ENCODE measurements around the gene OCLN. TPM values are rescaled to one million over a fixed set of nuclear protein-coding genes. Genes with fewer than 3 reads are reported as not detected.
"Not testable (repeated sequence)": the region's sequence is repeated elsewhere in the genome, so short reads cannot be mapped to it uniquely, and the experiment has no call there.

OCLN gene
- total RNA-seq, 2 donors from 2014 or later, result 4.0 to 8.5 TPM

- H3K27ac ChIP-seq, result no peak overlapping the region
- H3K4me1 ChIP-seq (ENCODE audit: control insufficient read depth in 1 of 2, low read depth in 2 of 2), result no peaks in the 10 kb centered on the region
- DNase-seq (ENCODE audit: low spot score) (no peak), ATAC-seq (ENCODE audit: insufficient number of reproducible peaks, low FRiP score, low read depth) (no peak)
- H3K27me3 ChIP-seq (replicated peaks; ENCODE audit: insufficient read depth), result no peaks in the 10 kb centered on the region
- no peak for TF ChIP-seq CTCF (IDR thresholded peaks at IDR 0.05)
- H3K36me3 ChIP-seq, result no peaks in the 10 kb centered on the region
- no peak overlapping the region for H3K4me3 ChIP-seq
- no peaks in the 10 kb centered on the region for H3K9me3 ChIP-seq
Observed at GRCh38 chr5:69528609-69529008, 36.0 kb downstream of the OCLN start.

- ATAC-seq (ENCODE audit: insufficient number of reproducible peaks, low FRiP score, low read depth) (no peak), DNase-seq (ENCODE audit: low spot score) (no peak)
- no peak for TF ChIP-seq CTCF (IDR thresholded peaks at IDR 0.05)
- no peaks in the 10 kb centered on the region for H3K4me1 ChIP-seq (ENCODE audit: control insufficient read depth in 1 of 2, low read depth in 2 of 2)
- H3K4me3 ChIP-seq, result no peak overlapping the region
- no peaks in the 10 kb centered on the region for H3K9me3 ChIP-seq
- no peaks in the 10 kb centered on the region for H3K36me3 ChIP-seq
- no peaks in the 10 kb centered on the region for H3K27me3 ChIP-seq (replicated peaks; ENCODE audit: insufficient read depth)
- H3K27ac ChIP-seq, result no peak overlapping the region
Observed at GRCh38 chr5:69530561-69531405, 38.2 kb downstream of the OCLN start.

- Histone ChIP-seq H3K9me3 (no peaks in the 10 kb centered on the region), H3K27ac (no peak overlapping the region), H3K36me3 (no peaks in the 10 kb centered on the region), H3K4me1 (ENCODE audit: control insufficient read depth in 1 of 2, low read depth in 2 of 2) (no peaks in the 10 kb centered on the region), H3K27me3 (replicated peaks; ENCODE audit: insufficient read depth) (no peaks in the 10 kb centered on the region), H3K4me3 (no peak overlapping the region)
- no peak for ATAC-seq (ENCODE audit: insufficient number of reproducible peaks, low FRiP score, low read depth)
- DNase-seq (ENCODE audit: low spot score), result no peak
- TF ChIP-seq CTCF (IDR thresholded peaks at IDR 0.05), result no peak
Observed at GRCh38 chr5:69531406-69531801, 38.8 kb downstream of the OCLN start.

- H3K4me3 ChIP-seq; ATAC-seq (ENCODE audit: insufficient number of reproducible peaks, low FRiP score, low read depth); H3K9me3 ChIP-seq; DNase-seq (ENCODE audit: low spot score); H3K4me1 ChIP-seq (ENCODE audit: control insufficient read depth in 1 of 2, low read depth in 2 of 2); H3K36me3 ChIP-seq; H3K27me3 ChIP-seq (replicated peaks; ENCODE audit: insufficient read depth); H3K27ac ChIP-seq: not testable (repeated sequence)
Observed at GRCh38 chr5:69537911-69538310, 45.3 kb downstream of the OCLN start.

GRCh38 chr5:69538735-69539134 lies 46.1 kb downstream of the OCLN start:
- ATAC-seq (ENCODE audit: insufficient number of reproducible peaks, low FRiP score, low read depth); H3K36me3 ChIP-seq; H3K27ac ChIP-seq; H3K9me3 ChIP-seq; DNase-seq (ENCODE audit: low spot score); H3K4me3 ChIP-seq; H3K4me1 ChIP-seq (ENCODE audit: control insufficient read depth in 1 of 2, low read depth in 2 of 2); H3K27me3 ChIP-seq (replicated peaks; ENCODE audit: insufficient read depth): not testable (repeated sequence)

- H3K4me3 ChIP-seq; ATAC-seq (ENCODE audit: insufficient number of reproducible peaks, low FRiP score, low read depth); H3K36me3 ChIP-seq; DNase-seq (ENCODE audit: low spot score); H3K9me3 ChIP-seq; H3K4me1 ChIP-seq (ENCODE audit: control insufficient read depth in 1 of 2, low read depth in 2 of 2); H3K27me3 ChIP-seq (replicated peaks; ENCODE audit: insufficient read depth); H3K27ac ChIP-seq: not testable (repeated sequence)
Observed at GRCh38 chr5:69541347-69541746, 48.8 kb downstream of the OCLN start.

- not testable (repeated sequence) for H3K36me3 ChIP-seq; H3K9me3 ChIP-seq; ATAC-seq (ENCODE audit: insufficient number of reproducible peaks, low FRiP score, low read depth)
Observed at GRCh38 chr5:69542838-69543618, 50.4 kb downstream of the OCLN start.

GRCh38 chr5:69544602-69545001 lies 52.0 kb downstream of the OCLN start:
- H3K36me3 ChIP-seq; ATAC-seq (ENCODE audit: insufficient number of reproducible peaks, low FRiP score, low read depth): not testable (repeated sequence)

More at GRCh38 chr5:69542838-69543618, 50.4 kb downstream of the OCLN start:
- H3K4me1 ChIP-seq (ENCODE audit: control insufficient read depth in 1 of 2, low read depth in 2 of 2); H3K27ac ChIP-seq; DNase-seq (ENCODE audit: low spot score); H3K27me3 ChIP-seq (replicated peaks; ENCODE audit: insufficient read depth); H3K4me3 ChIP-seq: not testable (repeated sequence)

More at GRCh38 chr5:69544602-69545001, 52.0 kb downstream of the OCLN start:
- not testable (repeated sequence) for H3K4me1 ChIP-seq (ENCODE audit: control insufficient read depth in 1 of 2, low read depth in 2 of 2); H3K9me3 ChIP-seq; H3K27me3 ChIP-seq (replicated peaks; ENCODE audit: insufficient read depth); H3K27ac ChIP-seq; H3K4me3 ChIP-seq; DNase-seq (ENCODE audit: low spot score)
